GM12892 (cell line): Measurements from ENCODE around the gene ABHD17B.

Experiments
- POLR2AphosphoS5 ChIP-seq: IDR thresholded peaks from 2 replicates; pipeline ENCODE4 v1.6.1; 2011; ENCODE audit warnings: low read depth, low read length, control low read depth
- TAF1 ChIP-seq: IDR thresholded peaks from 2 replicates; pipeline ENCODE4 v1.6.1; 2011; ENCODE audit warnings: low read depth, mild to moderate bottlenecking, control low read depth, low read length, borderline replicate concordance

- TF ChIP-seq POLR2AphosphoS5 (no peak), TAF1 (no peak)
These were observed 80.8 kb downstream of the ABHD17B start for GRCh38 chr9:71830153-71830552.
